Activated CD4-positive, alpha-beta memory T cell treated with anti-CD3 and anti-CD28 coated beads for 36 hours (primary cell): ENCODE measurements around the gene COQ9. TPM values are rescaled to one million over a fixed set of nuclear protein-coding genes. Genes with fewer than 3 reads are reported as not detected.
"Not testable (repeated sequence)": the region's sequence is repeated elsewhere in the genome, so short reads cannot be mapped to it uniquely, and the experiment has no call there.

Experiments used
- CTCF ChIA-PET: fragments of 350-600 bp; sonication (Branson Sonifier 250); formaldehyde crosslinking; loops from one replicate; lab custom pipeline; 2021; ENCODE audit warnings: antibody characterized with exemption, inconsistent platforms; lab: Charles Lee
- POLR2A ChIA-PET: fragments of 350-600 bp; sonication (Branson Sonifier 250); formaldehyde crosslinking; loops from one replicate; lab custom pipeline; 2021; ENCODE audit warnings: antibody characterized with exemption; lab: Charles Lee
- DNase-seq: peaks from one replicate; pipeline ENCODE4 v3.0.0-alpha.2; 2020
- H3K27ac Mint-ChIP-seq: one replicate; pipeline ENCODE4 v1.8.0; 2021; ENCODE audit warnings: mixed read lengths
- H3K27me3 Mint-ChIP-seq: one replicate; pipeline ENCODE4 v1.8.0; 2021; ENCODE audit warnings: mixed read lengths
- H3K36me3 Mint-ChIP-seq: one replicate; pipeline ENCODE4 v1.8.0; 2021; ENCODE audit warnings: mixed read lengths
- H3K4me1 Mint-ChIP-seq: one replicate; pipeline ENCODE4 v1.8.0; 2021; ENCODE audit warnings: low read depth, mixed read lengths
- H3K4me3 Mint-ChIP-seq: one replicate; pipeline ENCODE4 v1.8.0; 2021; ENCODE audit warnings: mild to moderate bottlenecking, mixed read lengths
- H3K9me3 Mint-ChIP-seq: one replicate; pipeline ENCODE4 v1.8.0; 2021; ENCODE audit warnings: mixed read lengths
- intact Hi-C: fragments of 100-400 bp; cut with micrococcal nuclease; formaldehyde crosslinking; loops from one replicate; pipeline ENCODE4 v1.15.1; 2023
- total RNA-seq, 2 experiments: library from RNA; stranded (reverse); gene quantifications; one replicate each; pipeline ENCODE4 v1.2.3, GENCODE V29; 2021

Gene COQ9
- total RNA-seq, 2 experiments from 2014 or later, result 29.8 to 33.0 TPM

- no peak for DNase-seq
- CTCF ChIA-PET, result interaction anchor here (0.7 to 2.8 kb wide), 2 partner anchors 13 to 89 kb away, joined by 3 to 24 read pairs; no protein-coding TSS in a partner anchor
- no peaks in the 10 kb centered on the region for H3K9me3 Mint-ChIP-seq
- intact Hi-C loops, result no loop called here
- H3K4me1 Mint-ChIP-seq, result peaks cover 4% of the 10 kb centered on the region
- H3K36me3 Mint-ChIP-seq, result peaks cover 57% of the 10 kb centered on the region
- POLR2A ChIA-PET, result interaction anchor here (1.7 kb wide), 1 partner anchor 16 kb away, joined by 4 read pairs; the partner anchor contains the start of genes CIAPIN1 and COQ9
- H3K4me3 Mint-ChIP-seq, result no peak overlapping the region
- H3K27ac Mint-ChIP-seq, result no peak overlapping the region
- no peaks in the 10 kb centered on the region for H3K27me3 Mint-ChIP-seq
Measured at GRCh38 chr16:57430955-57431354, 16.3 kb upstream of the COQ9 start.

- H3K27me3 Mint-ChIP-seq, result no peaks in the 10 kb centered on the region
- H3K9me3 Mint-ChIP-seq, result no peaks in the 10 kb centered on the region
- CTCF ChIA-PET, result interaction anchor here (1.7 to 2.2 kb wide), 3 partner anchors 15 to 87 kb away, joined by 5 to 12 read pairs (median 6); no protein-coding TSS in a partner anchor
- intact Hi-C loops, result no loop called here
- H3K4me1 Mint-ChIP-seq, result peaks cover 4% of the 10 kb centered on the region
- POLR2A ChIA-PET, result no interaction called here
- H3K27ac Mint-ChIP-seq, result no peak overlapping the region
- no peak overlapping the region for H3K4me3 Mint-ChIP-seq
- H3K36me3 Mint-ChIP-seq, result peaks cover 58% of the 10 kb centered on the region
- no peak for DNase-seq
Measured at GRCh38 chr16:57432505-57432904, 14.8 kb upstream of the COQ9 start.

- Mint-ChIP-seq H3K36me3 (peaks cover 53% of the 10 kb centered on the region), H3K4me3 (no peak overlapping the region), H3K27me3 (no peaks in the 10 kb centered on the region), H3K4me1 (peaks cover 4% of the 10 kb centered on the region), H3K9me3 (no peaks in the 10 kb centered on the region), H3K27ac (no peak overlapping the region)
- intact Hi-C loops, result no loop called here
- ChIA-PET CTCF (interaction anchor here (1.7 to 2.2 kb wide), 3 partner anchors 16 to 87 kb away, joined by 5 to 12 read pairs (median 6); no protein-coding TSS in a partner anchor), POLR2A (no interaction called here)
- no peak for DNase-seq
Measured at GRCh38 chr16:57432989-57433388, 14.3 kb upstream of the COQ9 start.

- no peak overlapping the region for H3K27ac Mint-ChIP-seq
- ChIA-PET CTCF (interaction anchor here (0.6 to 2.2 kb wide), 3 partner anchors 17 to 122 kb away, joined by 3 to 12 read pairs (median 5); no protein-coding TSS in a partner anchor), POLR2A (no interaction called here)
- no peaks in the 10 kb centered on the region for H3K27me3 Mint-ChIP-seq
- H3K4me3 Mint-ChIP-seq, result no peak overlapping the region
- intact Hi-C loops, result no loop called here
- peaks cover 4% of the 10 kb centered on the region for H3K4me1 Mint-ChIP-seq
- DNase-seq, result no peak
- H3K36me3 Mint-ChIP-seq, result peaks cover 50% of the 10 kb centered on the region
- H3K9me3 Mint-ChIP-seq, result no peaks in the 10 kb centered on the region
Measured at GRCh38 chr16:57434003-57434402, 13.3 kb upstream of the COQ9 start.

DNA sequence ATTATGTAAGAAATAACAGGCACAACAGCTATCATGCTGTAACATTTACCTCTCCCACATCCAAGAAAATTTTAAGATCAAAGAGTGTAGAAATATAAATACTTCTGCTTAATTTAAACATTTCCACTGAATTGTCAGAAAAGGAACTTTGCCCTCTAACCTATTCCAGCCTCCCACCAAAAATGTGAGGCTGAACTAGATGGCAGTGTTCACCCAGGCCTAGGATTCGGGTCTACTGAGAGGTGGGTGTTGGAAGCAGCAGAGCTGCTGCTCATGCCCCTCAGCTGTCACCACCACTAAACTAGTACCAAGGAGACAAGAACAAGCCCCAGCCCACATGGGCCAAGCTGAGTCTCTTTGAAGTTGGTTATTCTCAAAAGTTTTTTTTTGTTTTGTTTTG, 11.4 kb upstream of the COQ9 start:
- Mint-ChIP-seq H3K27ac (no peak overlapping the region), H3K4me3 (no peak overlapping the region), H3K4me1 (peaks cover 4% of the 10 kb centered on the region), H3K27me3 (no peaks in the 10 kb centered on the region), H3K36me3 (peaks cover 59% of the 10 kb centered on the region), H3K9me3 (peaks cover 12% of the 10 kb centered on the region)
- no peak for DNase-seq
- ChIA-PET POLR2A (no interaction called here), CTCF (interaction anchor here (0.8 kb wide), 1 partner anchor 18 kb away, joined by 3 read pairs; no protein-coding TSS in a partner anchor)
- intact Hi-C loops, result no loop called here

DNA sequence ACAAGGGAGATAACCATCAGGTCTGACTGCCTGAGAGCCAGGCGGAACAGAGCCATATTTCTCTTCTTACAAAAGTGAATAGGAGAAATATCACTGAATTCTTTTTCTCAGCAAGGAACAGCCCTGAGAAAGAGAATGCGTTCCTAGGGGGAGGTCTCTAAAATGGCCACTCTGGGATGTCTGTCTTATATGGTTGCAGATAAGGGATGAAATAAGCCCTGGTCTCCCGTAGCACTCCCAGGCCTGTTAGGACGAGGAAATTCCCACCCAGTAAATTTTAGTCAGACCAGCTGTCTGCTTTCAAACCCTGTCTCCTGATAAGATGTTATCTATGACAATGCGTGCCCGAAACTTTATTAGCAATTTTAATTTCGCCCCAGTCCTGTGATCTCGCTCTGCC, 7.3 kb upstream of the COQ9 start:
- H3K27ac Mint-ChIP-seq, result not testable (repeated sequence)

GRCh38 chr16:57440551-57440950, 6.7 kb upstream of the COQ9 start:
- H3K27me3 Mint-ChIP-seq, H3K27ac Mint-ChIP-seq, intact Hi-C loops, H3K4me1 Mint-ChIP-seq, DNase-seq, H3K4me3 Mint-ChIP-seq, POLR2A ChIA-PET: not testable (repeated sequence)
- CTCF ChIA-PET, result interaction anchor here (0.6 to 2.3 kb wide), 4 partner anchors 15 to 80 kb away, joined by 3 to 8 read pairs (median 3); partner anchors contain the start of gene POLR2C
- peaks cover 40% of the 10 kb centered on the region for H3K36me3 Mint-ChIP-seq
- H3K9me3 Mint-ChIP-seq, result peaks cover 16% of the 10 kb centered on the region

More for the DNA sequence above, 7.3 kb upstream of the COQ9 start:
- intact Hi-C loops, DNase-seq, H3K4me1 Mint-ChIP-seq, H3K27me3 Mint-ChIP-seq, H3K4me3 Mint-ChIP-seq, POLR2A ChIA-PET: not testable (repeated sequence)
- CTCF ChIA-PET, result interaction anchor here (0.6 to 1.5 kb wide), 4 partner anchors 14 to 80 kb away, joined by 3 to 4 read pairs (median 3); partner anchors contain the start of gene POLR2C
- H3K36me3 Mint-ChIP-seq, result peaks cover 43% of the 10 kb centered on the region
- peaks cover 16% of the 10 kb centered on the region for H3K9me3 Mint-ChIP-seq

- H3K9me3 Mint-ChIP-seq, result peaks cover 15% of the 10 kb centered on the region
- peaks cover 28% of the 10 kb centered on the region for H3K4me1 Mint-ChIP-seq
- peaks cover 21% of the 10 kb centered on the region for H3K36me3 Mint-ChIP-seq
- no peak for DNase-seq
- ChIA-PET POLR2A (no interaction called here), CTCF (interaction anchor here (0.5 to 7.5 kb wide), 9 partner anchors 11 to 287 kb away, joined by 3 to 51 read pairs (median 4); partner anchors contain the start of gene POLR2C)
- H3K4me3 Mint-ChIP-seq, result no peak overlapping the region
- H3K27ac Mint-ChIP-seq, result no peak overlapping the region
- H3K27me3 Mint-ChIP-seq, result no peaks in the 10 kb centered on the region
- intact Hi-C loops, result no loop called here
Measured at GRCh38 chr16:57444711-57445110, 2.6 kb upstream of the COQ9 start.

DNA sequence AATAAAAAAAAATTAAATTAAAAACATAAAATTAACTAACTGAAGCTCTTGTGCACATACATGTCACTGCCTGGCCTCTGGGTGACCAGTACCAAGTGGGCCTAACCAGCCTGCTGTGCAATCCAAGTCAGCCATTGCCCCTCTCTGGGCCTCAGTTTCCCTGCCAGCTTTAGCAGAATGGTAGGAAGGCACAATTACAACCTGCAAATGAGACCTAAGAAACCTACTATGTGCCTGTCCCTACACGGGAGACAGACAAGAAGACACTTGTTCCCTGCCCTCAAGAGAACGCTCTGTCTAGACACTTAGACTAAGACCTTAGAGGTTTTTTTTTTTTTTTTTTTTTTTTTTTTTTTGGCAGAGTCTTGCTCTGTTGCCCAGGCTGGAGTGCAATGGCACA, 1.8 kb upstream of the COQ9 start:
- Mint-ChIP-seq H3K4me3 (no peak overlapping the region), H3K27me3 (no peaks in the 10 kb centered on the region), H3K4me1 (peaks cover 28% of the 10 kb centered on the region), H3K27ac (no peak overlapping the region), H3K9me3 (peaks cover 7% of the 10 kb centered on the region), H3K36me3 (peaks cover 13% of the 10 kb centered on the region)
- CTCF ChIA-PET, result interaction anchor here (0.5 to 7.5 kb wide), 4 partner anchors 11 to 74 kb away, joined by 3 to 51 read pairs (median 7); partner anchors contain the start of gene POLR2C
- POLR2A ChIA-PET, result interaction anchor here (3.9 kb wide), 1 partner anchor 17 kb away, joined by 26 read pairs; the partner anchor contains the start of gene POLR2C
- DNase-seq, result no peak
- intact Hi-C loops, result no loop called here

DNA sequence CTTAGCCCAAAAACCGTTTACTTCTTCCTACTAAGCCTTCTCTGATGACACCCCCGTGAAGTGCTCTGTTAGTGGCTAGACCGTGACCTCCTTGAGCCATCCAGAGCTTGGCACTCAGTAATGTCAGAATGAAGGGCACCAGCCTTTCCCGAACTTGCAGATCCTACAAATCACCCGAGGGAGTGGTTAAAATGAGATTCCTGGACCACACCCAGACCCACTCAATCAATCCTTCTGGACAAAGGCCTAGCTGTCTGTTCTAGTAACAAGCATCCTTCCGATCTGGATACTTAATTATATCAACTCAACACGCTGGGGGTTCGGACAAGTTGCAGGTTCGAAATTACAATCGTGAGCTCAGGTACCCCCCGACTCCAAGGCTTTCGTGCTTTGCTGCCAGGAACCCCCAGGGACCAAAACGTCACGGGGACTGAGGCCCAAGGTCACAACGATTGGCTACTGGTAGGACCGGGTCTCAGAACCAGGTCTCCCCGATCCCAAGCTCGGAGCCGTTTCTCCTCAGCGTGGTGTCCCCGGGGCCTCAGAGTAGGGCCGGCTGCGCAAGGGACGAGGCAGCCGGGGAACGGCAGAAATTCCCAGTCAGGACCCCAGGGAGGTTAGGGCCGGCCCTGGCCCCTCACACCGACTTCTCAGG, 621 bp upstream of the COQ9 start:
- DNase-seq, result peak; percentile 41
- H3K9me3 Mint-ChIP-seq, result no peaks in the 10 kb centered on the region
- H3K4me3 Mint-ChIP-seq, result peak overlapping the region; percentile 91
- H3K4me1 Mint-ChIP-seq, result peaks cover 28% of the 10 kb centered on the region
- ChIA-PET CTCF (interaction anchor here (0.7 to 7.5 kb wide), 12 partner anchors 14 to 146 kb away, joined by 3 to 51 read pairs (median 4); partner anchors contain the start of genes DOK4 and POLR2C), POLR2A (interaction anchor here (0.6 to 3.9 kb wide), 14 partner anchors 8 to 458 kb away, joined by 3 to 26 read pairs (median 4); partner anchors contain the start of genes KATNB1, NLRC5 and POLR2C)
- no peaks in the 10 kb centered on the region for H3K27me3 Mint-ChIP-seq
- peak overlapping the region; percentile 70 for H3K27ac Mint-ChIP-seq
- peaks cover 5% of the 10 kb centered on the region for H3K36me3 Mint-ChIP-seq
- intact Hi-C loops, result loop anchor here (1.0 to 2.0 kb wide), 4 partner anchors 16 to 260 kb away; partner anchors contain the start of genes ARL2BP, POLR2C, PSME3IP1 and RSPRY1

DNA sequence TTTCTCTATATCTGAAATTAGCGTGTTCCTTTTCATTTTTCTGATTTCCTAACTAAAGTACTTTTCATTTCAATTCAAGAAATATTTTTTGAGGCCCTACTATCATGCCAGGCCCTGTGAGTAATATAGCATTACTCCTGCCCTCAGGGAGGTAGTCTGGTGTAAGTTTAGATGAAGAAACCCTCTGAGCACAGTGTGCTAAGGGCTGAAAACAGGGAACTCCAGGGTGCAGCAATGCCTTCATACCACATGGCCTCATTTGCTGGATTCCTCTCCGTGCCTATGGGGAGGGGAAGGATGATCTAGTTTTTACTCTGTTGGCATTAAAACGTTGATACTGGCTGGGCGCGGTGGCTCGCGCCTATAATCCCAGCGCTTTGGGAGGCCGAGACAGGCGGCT, 4.7 kb downstream of the COQ9 start:
- peaks cover 10% of the 10 kb centered on the region for H3K36me3 Mint-ChIP-seq
- CTCF ChIA-PET, result interaction anchor here (0.6 to 1.0 kb wide), 2 partner anchors 10 to 24 kb away, joined by 3 to 5 read pairs; partner anchors contain the start of gene POLR2C
- no peaks in the 10 kb centered on the region for H3K9me3 Mint-ChIP-seq
- H3K4me1 Mint-ChIP-seq, result peaks cover 11% of the 10 kb centered on the region
- intact Hi-C loops, result no loop called here
- POLR2A ChIA-PET, result interaction anchor here (0.6 kb wide), 1 partner anchor 16 kb away, joined by 3 read pairs; no protein-coding TSS in a partner anchor
- DNase-seq, result no peak
- no peak overlapping the region for H3K4me3 Mint-ChIP-seq
- H3K27ac Mint-ChIP-seq, result no peak overlapping the region
- no peaks in the 10 kb centered on the region for H3K27me3 Mint-ChIP-seq
